Endothelial cell (in vitro differentiated cells): ENCODE data around the gene TADA2B. TPM values are rescaled to one million over a fixed set of nuclear protein-coding genes. Genes with fewer than 3 reads are reported as not detected.

Experiments used
- DNase-seq: peaks from one replicate; pipeline ENCODE4 v3.0.0; 2021; ENCODE audit warnings: low spot score
- H3K27ac Mint-ChIP-seq: one replicate; pipeline ENCODE4 v1.8.0; 2021; ENCODE audit warnings: mixed read lengths, inconsistent platforms; ENCODE audit not compliant: unreplicated experiment
- H3K27me3 Mint-ChIP-seq: one replicate; pipeline ENCODE4 v1.8.0; 2021; ENCODE audit warnings: mild to moderate bottlenecking, moderate library complexity, mixed read lengths, inconsistent platforms; ENCODE audit not compliant: unreplicated experiment
- H3K36me3 Mint-ChIP-seq: one replicate; pipeline ENCODE4 v1.8.0; 2021; ENCODE audit warnings: mild to moderate bottlenecking, low read depth, mixed read lengths, inconsistent platforms; ENCODE audit not compliant: unreplicated experiment
- H3K4me1 Mint-ChIP-seq: one replicate; pipeline ENCODE4 v1.8.0; 2021; ENCODE audit warnings: mild to moderate bottlenecking, mixed read lengths, inconsistent platforms; ENCODE audit not compliant: unreplicated experiment
- H3K4me3 Mint-ChIP-seq: one replicate; pipeline ENCODE4 v1.8.0; 2021; ENCODE audit warnings: mild to moderate bottlenecking, mixed read lengths, inconsistent platforms; ENCODE audit not compliant: unreplicated experiment
- H3K9me3 Mint-ChIP-seq: one replicate; pipeline ENCODE4 v1.8.0; 2021; ENCODE audit warnings: mixed read lengths, inconsistent platforms; ENCODE audit not compliant: unreplicated experiment
- CTCF ChIP-seq: fragments of 200-600 bp; sonication (generic); IDR thresholded peaks from one replicate; pipeline ENCODE4 v1.5.0; 2021; ENCODE audit warnings: antibody characterized with exemption; ENCODE audit not compliant: unreplicated experiment
- total RNA-seq: library from RNA; stranded (reverse); fragmentation: NEBNext Ultra II Directional; extraction: Animal tissue kit (Norgen Biotek cat#: 25700); gene quantifications from one replicate; pipeline ENCODE4 v1.2.1, GENCODE V29; 2021; ENCODE audit not compliant: unreplicated experiment

Gene TADA2B
- total RNA-seq, 1 donor from 2014 or later = 20.2 TPM

GRCh38 chr4:7017446-7018048 lies 25.6 kb upstream of the TADA2B start:
- Mint-ChIP-seq H3K36me3 (peaks cover 34% of the 10 kb centered on the region), H3K4me3 (no peak overlapping the region), H3K4me1 (peaks cover 9% of the 10 kb centered on the region), H3K27ac (no peak overlapping the region), H3K27me3 (peaks cover 2% of the 10 kb centered on the region), H3K9me3 (no peaks in the 10 kb centered on the region)
- DNase-seq = no peak
- TF ChIP-seq CTCF = no peak

GRCh38 chr4:7018281-7018680 lies 24.9 kb upstream of the TADA2B start:
- Mint-ChIP-seq H3K36me3 (peaks cover 31% of the 10 kb centered on the region), H3K9me3 (no peaks in the 10 kb centered on the region), H3K27me3 (peaks cover 2% of the 10 kb centered on the region), H3K4me3 (no peak overlapping the region), H3K4me1 (peaks cover 9% of the 10 kb centered on the region), H3K27ac (no peak overlapping the region)
- DNase-seq = no peak
- no peak for TF ChIP-seq CTCF

GRCh38 chr4:7019367-7019766 lies 23.8 kb upstream of the TADA2B start:
- no peak for TF ChIP-seq CTCF
- Mint-ChIP-seq H3K36me3 (peaks cover 32% of the 10 kb centered on the region), H3K9me3 (no peaks in the 10 kb centered on the region), H3K4me3 (no peak overlapping the region), H3K27me3 (peaks cover 4% of the 10 kb centered on the region), H3K27ac (no peak overlapping the region), H3K4me1 (peaks cover 9% of the 10 kb centered on the region)
- no peak for DNase-seq

GRCh38 chr4:7020290-7020689 lies 22.9 kb upstream of the TADA2B start:
- Mint-ChIP-seq H3K27ac (no peak overlapping the region), H3K27me3 (peaks cover 5% of the 10 kb centered on the region), H3K4me3 (no peak overlapping the region), H3K4me1 (peaks cover 11% of the 10 kb centered on the region), H3K9me3 (no peaks in the 10 kb centered on the region), H3K36me3 (peaks cover 25% of the 10 kb centered on the region)
- TF ChIP-seq CTCF = no peak
- no peak for DNase-seq

- Mint-ChIP-seq H3K27me3 (peaks cover 5% of the 10 kb centered on the region), H3K27ac (no peak overlapping the region), H3K4me3 (no peak overlapping the region), H3K4me1 (peaks cover 13% of the 10 kb centered on the region), H3K36me3 (peaks cover 25% of the 10 kb centered on the region), H3K9me3 (no peaks in the 10 kb centered on the region)
- TF ChIP-seq CTCF = no peak
- DNase-seq = no peak
These were observed 22.3 kb upstream of the TADA2B start for GRCh38 chr4:7020856-7021255.
